Spleen (tissue), 11 donors: Measurements from ENCODE around the gene S100A13. TPM values are rescaled to one million over a fixed set of nuclear protein-coding genes. Genes with fewer than 3 reads are reported as not detected.
"Not testable (repeated sequence)": the region's sequence is repeated elsewhere in the genome, so short reads cannot be mapped to it uniquely, and the experiment has no call there.

Experiments used
- DNase-seq: peaks from one replicate; pipeline ENCODE4 v3.0.0-alpha.2; 2020
- H3K27ac ChIP-seq, 8 donors: fragments of 200-600 bp; sonication (generic) in 7 of 8; 1 replicate in 4 of 8; 2 replicates in 4 of 8; pipeline versions ENCODE4 v1.5.0 to v1.8.0; 2016 to 2021; ENCODE audit warnings: inconsistent platforms in 4 of 8, mild to moderate bottlenecking in 4 of 8, moderate library complexity in 1 of 8
- H3K27me3 ChIP-seq, 7 donors: fragments of 200-600 bp; sonication (generic) in 6 of 7; replicated peaks in 1 of 7; 1 replicate in 4 of 7; 2 replicates in 3 of 7; pipeline versions ENCODE4 v1.5.0 to v1.8.0; 2016 to 2021; ENCODE audit warnings: inconsistent platforms in 3 of 7, mild to moderate bottlenecking in 1 of 7
- H3K36me3 ChIP-seq, 6 donors: fragments of 200-600 bp; sonication (generic) in 5 of 6; 1 replicate in 4 of 6; 2 replicates in 2 of 6; pipeline versions ENCODE4 v1.5.0 to v1.8.0; 2016 to 2021; ENCODE audit warnings: inconsistent platforms in 2 of 6
- H3K4me1 ChIP-seq, 6 donors: fragments of 200-600 bp; sonication (generic) in 5 of 6; 1 replicate in 3 of 6; 2 replicates in 3 of 6; pipeline versions ENCODE4 v1.5.0 to v1.8.0; 2016 to 2021; ENCODE audit warnings: inconsistent platforms in 3 of 6
- H3K4me3 ChIP-seq, 8 donors: fragments of 200-600 bp; sonication (generic) in 7 of 8; 1 replicate in 4 of 8; 2 replicates in 4 of 8; pipeline versions ENCODE4 v1.5.0 to v1.8.0; 2016 to 2021; ENCODE audit warnings: inconsistent platforms in 4 of 8, mild to moderate bottlenecking in 4 of 8, moderate library complexity in 2 of 8
- H3K9me3 ChIP-seq, 8 donors: fragments of 200-600 bp; sonication (generic) in 7 of 8; 1 replicate in 4 of 8; 2 replicates in 4 of 8; pipeline versions ENCODE4 v1.5.0 to v1.8.0; 2016 to 2021; ENCODE audit warnings: inconsistent platforms in 4 of 8
- POLR2A ChIP-seq, 3 donors: fragments of 450-650 bp; IDR thresholded peaks; one replicate each; pipeline ENCODE4 v1.5.1; 2017; ENCODE audit warnings: antibody characterized with exemption in 3 of 3, mild to moderate bottlenecking in 1 of 3
- POLR2AphosphoS5 ChIP-seq, 3 donors: sonication (generic); formaldehyde crosslinking; IDR thresholded peaks; one replicate each; pipeline ENCODE4 v1.5.1; 2017; ENCODE audit warnings: antibody characterized with exemption in 3 of 3
- WGBS, 5 donors: extraction: QIAGEN DNeasy Blood & Tissue Kit in 3 of 5; methylation state at CpG; one replicate each; pipeline versions ENCODE4 v1.1.5 to v1.1.7; 2013 to 2018; 5-methylcytosine and 5-hydroxymethylcytosine counted together
- intact Hi-C: fragments of 100-400 bp; cut with DNase I; formaldehyde crosslinking; loops from one replicate; pipeline ENCODE4 v1.15.0; 2023; ENCODE audit warnings: low total_unique reads
- polyA plus RNA-seq, 3 donors: library from polyadenylated mRNA; stranded (reverse); fragments of 200-250 nt; gene quantifications; one replicate each; pipeline ENCODE4 v1.2.1, GENCODE V29; 2013
- total RNA-seq, 7 donors: library from RNA; depleted of rRNA in 3 of 7; stranded (reverse); fragments of >200 nt in 3 of 7; fragmentation: NEBNext Ultra II Directional in 4 of 7; extraction: Animal tissue kit (Norgen Biotek cat#: 25700) in 4 of 7; gene quantifications; one replicate each; pipeline versions ENCODE4 v1.1.0 to v1.2.1, GENCODE V29; 2016 to 2021
- TF ChIP-seq, protein P1 (sequence below), 11 experiments: fragments of 200-600 bp in 7 of 11; fragments of 450-650 bp in 4 of 11; sonication (generic) in 4 of 11; IDR thresholded peaks in 8 of 11; conservative IDR thresholded peaks in 3 of 11; 1 replicate in 7 of 11; 2 replicates in 4 of 11; pipeline versions ENCODE4 v1.4.0 to v1.8.0; 2016 to 2021; ENCODE audit warnings: antibody characterized with exemption in 11 of 11, inconsistent platforms in 4 of 11, mild to moderate bottlenecking in 1 of 11
- donor health status: healthy with polysubstance abuse.
- donor health status: DM: no; HTN: no; CAD: no; lungs with moderate emphysema.
- donor health status: DM: no; HTN: no; CAD: no.
- donor health status: Bipolar disorder and iron deficiency.
- donor health status: healthy.
- donor health status: DM: no; HTN: no; CAD: no.
- donor health status: DM: yes; HTN: yes; CAD: no.

S100A13 gene
- total and polyA plus RNA-seq, 10 donors: 48.8 to 146 (median 75.5) TPM

DNA sequence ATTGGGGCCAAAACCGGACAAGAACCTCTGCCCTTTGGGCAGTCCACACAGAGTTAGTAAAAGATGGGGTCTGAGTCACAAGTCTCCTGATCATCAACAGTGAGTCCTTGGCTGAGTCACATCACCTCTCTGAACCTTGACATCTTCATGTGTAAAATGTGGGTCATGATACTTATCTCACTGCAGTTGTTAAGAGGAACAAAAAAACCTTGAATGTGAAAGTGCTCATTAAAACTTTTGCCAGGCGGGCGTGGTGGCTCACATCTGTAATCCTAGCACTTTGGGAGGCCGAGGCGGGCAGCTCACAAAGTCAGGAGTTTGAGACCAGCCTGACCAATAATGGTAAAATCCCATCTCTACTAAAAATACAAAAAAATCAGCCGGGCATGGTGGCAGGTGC is 30.1 kb downstream of the S100A13 start:
- TF ChIP-seq, protein P1, sequence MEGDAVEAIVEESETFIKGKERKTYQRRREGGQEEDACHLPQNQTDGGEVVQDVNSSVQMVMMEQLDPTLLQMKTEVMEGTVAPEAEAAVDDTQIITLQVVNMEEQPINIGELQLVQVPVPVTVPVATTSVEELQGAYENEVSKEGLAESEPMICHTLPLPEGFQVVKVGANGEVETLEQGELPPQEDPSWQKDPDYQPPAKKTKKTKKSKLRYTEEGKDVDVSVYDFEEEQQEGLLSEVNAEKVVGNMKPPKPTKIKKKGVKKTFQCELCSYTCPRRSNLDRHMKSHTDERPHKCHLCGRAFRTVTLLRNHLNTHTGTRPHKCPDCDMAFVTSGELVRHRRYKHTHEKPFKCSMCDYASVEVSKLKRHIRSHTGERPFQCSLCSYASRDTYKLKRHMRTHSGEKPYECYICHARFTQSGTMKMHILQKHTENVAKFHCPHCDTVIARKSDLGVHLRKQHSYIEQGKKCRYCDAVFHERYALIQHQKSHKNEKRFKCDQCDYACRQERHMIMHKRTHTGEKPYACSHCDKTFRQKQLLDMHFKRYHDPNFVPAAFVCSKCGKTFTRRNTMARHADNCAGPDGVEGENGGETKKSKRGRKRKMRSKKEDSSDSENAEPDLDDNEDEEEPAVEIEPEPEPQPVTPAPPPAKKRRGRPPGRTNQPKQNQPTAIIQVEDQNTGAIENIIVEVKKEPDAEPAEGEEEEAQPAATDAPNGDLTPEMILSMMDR (IDR thresholded peaks at IDR 0.05 in 8 of 11, conservative IDR thresholded peaks at IDR 0.05 in 3 of 11): no peak
- TF ChIP-seq POLR2A (IDR thresholded peaks at IDR 0.05) (no peak), POLR2AphosphoS5 (IDR thresholded peaks at IDR 0.05) (no peak)
- no peaks in the 10 kb centered on the region for H3K36me3 ChIP-seq
- H3K4me3 ChIP-seq: no peak overlapping the region
- 51 to 81% (median 73%) methylated on average over 6 of the region's 6 CpGs for WGBS, 5 donors
- H3K27me3 ChIP-seq: no peaks in the 10 kb centered on the region
- intact Hi-C loops: no loop called here
- H3K27ac ChIP-seq: peak overlapping the region in 7 of 8 donors; percentile 6 to 89 (median 84)
- no peaks in the 10 kb centered on the region for H3K9me3 ChIP-seq
- peak; percentile 29 for DNase-seq
- peaks cover 11 to 48% (median 20%) of the 10 kb centered on the region in 6 donors for H3K4me1 ChIP-seq

DNA sequence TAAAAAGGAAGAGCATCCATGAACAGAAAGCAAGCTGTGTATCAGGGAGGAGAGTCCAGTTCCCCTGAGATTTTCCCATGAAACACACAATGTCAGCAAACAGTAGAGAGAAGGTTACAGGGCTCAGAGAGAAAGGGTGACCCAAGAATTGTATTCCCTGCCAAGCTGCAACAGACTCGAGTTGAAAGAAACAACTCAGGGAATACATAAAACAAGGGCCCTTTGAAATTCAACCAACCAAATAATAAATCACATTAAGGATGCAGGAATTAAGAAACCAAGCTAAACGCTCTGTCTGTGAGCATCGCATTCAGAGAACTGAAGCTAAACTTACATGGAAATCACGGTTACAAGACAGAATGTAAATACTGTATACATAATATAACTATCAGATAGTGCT is 34.6 kb downstream of the S100A13 start:
- Histone ChIP-seq H3K4me1 (peaks cover 0 to 15% (median 8%) of the 10 kb centered on the region in 6 donors), H3K36me3 (no peaks in the 10 kb centered on the region), H3K9me3 (no peaks in the 10 kb centered on the region), H3K27me3 (no peaks in the 10 kb centered on the region), H3K27ac (peak overlapping the region in 1 of 8 donors; percentile 5), H3K4me3 (no peak overlapping the region)
- WGBS, 5 donors: 74 to 81% (median 79%) methylated on average over 4 of the region's 4 CpGs
- intact Hi-C loops: no loop called here
- no peak for TF ChIP-seq POLR2A (IDR thresholded peaks at IDR 0.05)
- TF ChIP-seq POLR2AphosphoS5 (IDR thresholded peaks at IDR 0.05): no peak
- TF ChIP-seq, protein P1 (IDR thresholded peaks at IDR 0.05 in 8 of 11, conservative IDR thresholded peaks at IDR 0.05 in 3 of 11): no peak
- DNase-seq: no peak

DNA sequence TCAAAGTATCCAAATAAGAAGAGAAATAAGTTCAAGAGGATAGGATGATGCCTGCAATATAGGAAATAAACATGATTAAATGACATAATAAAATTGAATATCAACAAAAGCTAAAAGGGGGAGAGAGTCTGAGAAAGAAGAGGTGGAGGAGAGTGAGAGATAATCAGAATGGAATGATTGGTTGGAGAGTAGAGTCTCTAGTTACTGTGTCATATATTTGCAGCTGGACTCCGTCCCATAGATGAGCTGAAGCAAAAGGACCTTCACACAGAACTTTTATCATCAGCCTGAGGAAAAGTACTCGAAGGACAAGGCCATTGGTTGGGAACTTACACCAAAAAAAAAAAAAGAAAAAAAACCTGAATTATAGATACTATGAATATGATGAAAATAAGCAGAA is 38.8 kb downstream of the S100A13 start:
- intact Hi-C loops: no loop called here
- DNase-seq: no peak
- Histone ChIP-seq H3K9me3 (no peaks in the 10 kb centered on the region), H3K27ac (peak overlapping the region in 3 of 8 donors; percentile 39 to 65 (median 52)), H3K27me3 (no peaks in the 10 kb centered on the region), H3K4me1 (peaks cover 0 to 24% (median 13%) of the 10 kb centered on the region in 6 donors), H3K36me3 (no peaks in the 10 kb centered on the region), H3K4me3 (no peak overlapping the region)
- TF ChIP-seq, protein P1 (IDR thresholded peaks at IDR 0.05 in 8 of 11, conservative IDR thresholded peaks at IDR 0.05 in 3 of 11): no peak
- TF ChIP-seq POLR2A (IDR thresholded peaks at IDR 0.05) (no peak), POLR2AphosphoS5 (IDR thresholded peaks at IDR 0.05) (no peak)
- 60 to 81% (median 64%) methylated on average over 2 of the region's 2 CpGs for WGBS, 5 donors

DNA sequence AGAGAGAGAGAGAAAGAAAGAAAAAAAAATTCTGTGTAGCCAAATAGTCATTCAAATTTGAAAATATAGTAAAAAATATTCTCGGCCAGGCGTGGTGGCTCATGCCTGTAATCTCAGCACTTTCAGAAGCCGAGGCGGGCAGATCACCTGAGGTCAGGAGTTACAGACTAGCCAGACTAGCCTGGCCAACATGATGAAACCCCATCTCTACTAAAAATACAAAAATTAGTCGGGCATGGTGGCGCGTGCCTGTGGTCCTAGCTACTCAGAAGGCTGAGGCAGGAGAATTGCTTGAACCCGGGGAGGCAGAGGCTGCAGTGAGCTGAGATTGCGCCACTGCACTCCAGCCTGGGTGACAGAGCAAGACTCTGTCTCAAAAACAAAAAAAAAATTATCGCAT is 39.3 kb downstream of the S100A13 start:
- DNase-seq: peak; percentile 18
- H3K27ac ChIP-seq: peak overlapping the region in 5 of 8 donors; percentile 38 to 65 (median 52)
- intact Hi-C loops: not testable (repeated sequence)

DNA sequence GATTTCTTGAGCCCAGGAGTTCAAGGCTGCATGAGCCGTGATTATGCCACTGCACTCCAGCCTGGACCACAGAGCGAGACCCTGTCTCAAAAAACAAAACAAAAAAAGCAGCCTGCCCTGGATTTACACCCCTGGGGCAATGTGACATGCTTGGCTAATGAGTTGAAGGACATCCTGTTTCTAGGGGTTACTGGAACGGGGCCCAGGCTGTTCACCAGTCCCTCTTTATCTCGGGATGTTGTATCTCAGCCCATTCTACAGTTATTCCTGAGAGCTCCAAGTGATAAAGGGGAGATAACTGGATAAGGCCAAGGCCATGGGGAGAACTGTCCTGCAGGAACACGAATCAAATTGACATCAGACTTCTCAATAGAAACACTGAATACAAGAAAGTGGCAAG is 40.0 kb downstream of the S100A13 start:
- TF ChIP-seq, protein P1 (IDR thresholded peaks at IDR 0.05 in 8 of 11, conservative IDR thresholded peaks at IDR 0.05 in 3 of 11): no peak
- no peak for TF ChIP-seq POLR2AphosphoS5 (IDR thresholded peaks at IDR 0.05)
- no peak for TF ChIP-seq POLR2A (IDR thresholded peaks at IDR 0.05)
- intact Hi-C loops: no loop called here
- H3K4me1 ChIP-seq: peaks cover 0 to 24% (median 13%) of the 10 kb centered on the region in 6 donors
- no peak overlapping the region for H3K4me3 ChIP-seq
- WGBS, 5 donors: 44 to 76% (median 53%) methylated on average over 5 of the region's 5 CpGs
- H3K9me3 ChIP-seq: no peaks in the 10 kb centered on the region
- peak overlapping the region in 7 of 8 donors; percentile 9 to 65 (median 39) for H3K27ac ChIP-seq
- no peaks in the 10 kb centered on the region for H3K27me3 ChIP-seq
- no peaks in the 10 kb centered on the region for H3K36me3 ChIP-seq
- peak; percentile 50 for DNase-seq

More for the DNA sequence above, 39.3 kb downstream of the S100A13 start:
- not testable (repeated sequence) for H3K4me3 ChIP-seq, H3K36me3 ChIP-seq, H3K9me3 ChIP-seq, H3K27me3 ChIP-seq
- H3K4me1 ChIP-seq: peaks cover 0 to 24% (median 13%) of the 10 kb centered on the region in 6 donors
- WGBS, 5 donors: 88 to 94% (median 88%) methylated on average over 10 of the region's 10 CpGs
